Liver (tissue), 10 donors: Measurements from ENCODE around the gene EML3. TPM values are rescaled to one million over a fixed set of nuclear protein-coding genes. Genes with fewer than 3 reads are reported as not detected.

Source experiments
- DNase-seq: peaks from one replicate; pipeline ENCODE4 v3.0.0-alpha.2; 2017; ENCODE audit warnings: low spot score
- H3K27ac ChIP-seq, 2 donors: one replicate each; pipeline ENCODE4 v1.7.0; 2013; ENCODE audit warnings: inconsistent platforms in 2 of 2, low read length in 2 of 2, control low read depth in 1 of 2, low read depth in 1 of 2, mild to moderate bottlenecking in 1 of 2
- H3K27me3 ChIP-seq, 4 donors: one replicate each; pipeline versions ENCODE4 v1.6.1 to v1.7.0; 2013; ENCODE audit warnings: low read length in 3 of 4, inconsistent platforms in 1 of 4, mild to moderate bottlenecking in 1 of 4, moderate library complexity in 1 of 4; ENCODE audit not compliant: control insufficient read depth in 4 of 4, insufficient read depth in 4 of 4
- H3K36me3 ChIP-seq, 4 donors: one replicate each; pipeline versions ENCODE4 v1.6.1 to v1.7.0; 2013; ENCODE audit warnings: low read length in 3 of 4, mild to moderate bottlenecking in 3 of 4, low read depth in 1 of 4, moderate library complexity in 1 of 4; ENCODE audit not compliant: control insufficient read depth in 4 of 4, insufficient read depth in 3 of 4
- H3K4me1 ChIP-seq, 4 donors: one replicate each; pipeline versions ENCODE4 v1.6.1 to v1.7.0; 2013; ENCODE audit warnings: low read length in 3 of 4, mild to moderate bottlenecking in 3 of 4, moderate library complexity in 1 of 4; ENCODE audit not compliant: control insufficient read depth in 4 of 4, insufficient read depth in 4 of 4
- H3K4me3 ChIP-seq, 3 donors: one replicate each; pipeline versions ENCODE4 v1.6.1 to v1.7.0; 2013; ENCODE audit warnings: low read length in 3 of 3, control low read depth in 1 of 3, low read depth in 1 of 3, mild to moderate bottlenecking in 1 of 3
- H3K9ac ChIP-seq, 2 donors: one replicate each; pipeline ENCODE4 v1.7.0; 2013; ENCODE audit warnings: low read length in 2 of 2, mild to moderate bottlenecking in 2 of 2, moderate library complexity in 2 of 2, control low read depth in 1 of 2, low read depth in 1 of 2
- H3K9me3 ChIP-seq, 4 donors: one replicate each; pipeline versions ENCODE4 v1.6.1 to v1.7.0; 2013; ENCODE audit warnings: low read length in 3 of 4; ENCODE audit not compliant: control insufficient read depth in 4 of 4
- EGR1 ChIP-seq, 2 donors: IDR thresholded peaks; 2 replicates each; pipeline ENCODE4 v1.6.1; 2016 to 2018; ENCODE audit warnings: antibody characterized with exemption in 2 of 2, low read depth in 2 of 2
- FOXA1 ChIP-seq: IDR thresholded peaks from 2 replicates; pipeline ENCODE4 v1.6.1; 2016; ENCODE audit warnings: antibody characterized with exemption
- FOXA2 ChIP-seq: IDR thresholded peaks from 2 replicates; pipeline ENCODE4 v1.6.1; 2016; ENCODE audit warnings: antibody characterized with exemption
- HNF4A ChIP-seq, 2 donors: conservative IDR thresholded peaks; 2 replicates each; pipeline ENCODE4 v1.6.1; 2016; ENCODE audit warnings: antibody characterized with exemption in 2 of 2, mild to moderate bottlenecking in 2 of 2
- HNF4G ChIP-seq: IDR thresholded peaks from 2 replicates; pipeline ENCODE4 v1.6.1; 2016; ENCODE audit warnings: antibody characterized with exemption
- MAX ChIP-seq: IDR thresholded peaks from 2 replicates; pipeline ENCODE4 v1.6.1; 2016; ENCODE audit warnings: antibody characterized with exemption
- RAD21 ChIP-seq, 2 donors: IDR thresholded peaks; 2 replicates each; pipeline ENCODE4 v1.6.1; 2016; ENCODE audit warnings: antibody characterized with exemption in 2 of 2, mild to moderate bottlenecking in 2 of 2
- RXRA ChIP-seq, 2 donors: IDR thresholded peaks; 2 replicates each; pipeline ENCODE4 v1.6.1; 2017 to 2018; ENCODE audit warnings: antibody characterized with exemption in 2 of 2, mild to moderate bottlenecking in 1 of 2
- TAF1 ChIP-seq: conservative IDR thresholded peaks from 2 replicates; pipeline ENCODE4 v1.6.1; 2016; ENCODE audit warnings: antibody characterized with exemption, mild to moderate bottlenecking
- YY1 ChIP-seq: IDR thresholded peaks from 2 replicates; pipeline ENCODE4 v1.6.1; 2016; ENCODE audit warnings: antibody characterized with exemption, mild to moderate bottlenecking
- ZBTB33 ChIP-seq: IDR thresholded peaks from 2 replicates; pipeline ENCODE4 v1.6.1; 2016; ENCODE audit warnings: antibody characterized with exemption
- WGBS: extraction: QIAGEN DNeasy Blood & Tissue Kit; methylation state at CpG from one replicate; pipeline ENCODE4 v1.1.7; 2013; 5-methylcytosine and 5-hydroxymethylcytosine counted together
- polyA plus RNA-seq, 2 donors: library from polyadenylated mRNA; stranded (reverse) in 1 of 2; unstranded in 1 of 2; fragments of 200-250 nt in 1 of 2; fragments of >200 nt in 1 of 2; fragmentation: Nextera tagmentation in 1 of 2; extraction: Ambion mirVana in 1 of 2; gene quantifications; one replicate each; pipeline versions ENCODE4 v1.2.1 to v1.2.3, GENCODE V29; 2013 to 2015
- small RNA-seq: library from RNA; depleted of rRNA; stranded (forward); fragments of <200 nt; gene quantifications from one replicate; pipeline ENCODE3, GENCODE V24; 2014
- total RNA-seq, 2 donors: library from RNA; depleted of rRNA; stranded (reverse); fragments of >200 nt; gene quantifications; one replicate each; pipeline ENCODE4 v1.2.3, GENCODE V29; 2014
- donor health status: healthy.
- donor health status: healthy.
- donor health status: healthy.
- donor health status: healthy.
- donor health status: healthy.

The EML3 gene
- total and polyA plus RNA-seq, 4 donors: 6.0 to 19.3 (median 13.6) TPM

GRCh38 chr11:62553080-62553838 is 59.3 kb downstream of the EML3 start (continued):
- TF ChIP-seq ZBTB33: no peak
- TF ChIP-seq HNF4G: no peak
- TF ChIP-seq EGR1 (IDR thresholded peaks at IDR 0.05; ENCODE audit: low read depth in 2 of 2): no peak
- peak in 1 of 2 donors; percentile 60 for TF ChIP-seq HNF4A (conservative IDR thresholded peaks at IDR 0.05)
- TF ChIP-seq FOXA2: peak; percentile 16
- peak in 1 of 2 donors; percentile 7 for TF ChIP-seq RAD21 (IDR thresholded peaks at IDR 0.05)
- no peak for TF ChIP-seq TAF1

- no peak overlapping the region for H3K4me3 ChIP-seq
- peaks cover 12 to 75% (median 56%) of the 10 kb centered on the region in 4 donors for H3K4me1 ChIP-seq
- peak overlapping the region; percentile 83 to 84 for H3K27ac ChIP-seq
- H3K36me3 ChIP-seq: peaks cover 0 to 4% (median 0%) of the 10 kb centered on the region in 4 donors
- H3K9me3 ChIP-seq: no peaks in the 10 kb centered on the region
- no peak for DNase-seq
- H3K27me3 ChIP-seq: no peaks in the 10 kb centered on the region
- 44% methylated on average over 4 of the region's 4 CpGs for WGBS
- peak overlapping the region; percentile 47 to 68 for H3K9ac ChIP-seq
- TF ChIP-seq RAD21 (IDR thresholded peaks at IDR 0.05) (no peak), RXRA (IDR thresholded peaks at IDR 0.05) (no peak), MAX (no peak), TAF1 (no peak), HNF4A (conservative IDR thresholded peaks at IDR 0.05) (no peak), YY1 (no peak), FOXA1 (no peak), FOXA2 (no peak)
Observed at GRCh38 chr11:62552485-62553079, 60.0 kb downstream of the EML3 start.

Small RNA genes within 50 kb of the gene (small RNA-seq; reads per million reads assigned to genes)
- not detected for gene AP001458.1
- not detected for gene EEF1G
- gene MIR6747: 0.11 reads per million

Other genes starting within 250 kb of the EML3 start
- not detected for gene SCGB1A1, start 193.7 kb downstream of the EML3 start, total RNA-seq
- gene SCGB1A1, start 193.7 kb downstream of the EML3 start, polyA plus RNA-seq: not detected
- 100 to 1,000 TPM in 1 of 2 donors, 10 to 100 TPM in 1; 53.6 to 110 TPM for gene AHNAK, start 66.0 kb downstream of the EML3 start, total RNA-seq
- gene AHNAK, start 66.0 kb downstream of the EML3 start, polyA plus RNA-seq: 10 to 100 TPM; 22.6 to 22.7 TPM
- 100 to 1,000 TPM; 373 to 640 TPM for gene EEF1G, start 38.9 kb downstream of the EML3 start, total RNA-seq
- 100 to 1,000 TPM; 251 to 566 TPM for gene EEF1G, start 38.9 kb downstream of the EML3 start, polyA plus RNA-seq
- 10 to 100 TPM in 1 of 2 donors, 1 to 10 TPM in 1; 5.6 to 12.1 TPM for gene TUT1, start 21.3 kb downstream of the EML3 start, total RNA-seq
- 10 to 100 TPM; 15.2 to 15.8 TPM for gene TUT1, start 21.3 kb downstream of the EML3 start, polyA plus RNA-seq
- gene MTA2, start 10.9 kb downstream of the EML3 start, total RNA-seq: 10 to 100 TPM; 43.1 to 55.3 TPM
- gene MTA2, start 10.9 kb downstream of the EML3 start, polyA plus RNA-seq: 10 to 100 TPM in 1 of 2 donors, 1 to 10 TPM in 1; 4.4 to 21.4 TPM
- 1 to 10 TPM in 1 of 2 donors, under 1 TPM in 1; 0.84 to 1.3 TPM for gene ROM1, start 482 bp upstream of the EML3 start, total RNA-seq
- gene ROM1, start 482 bp upstream of the EML3 start, polyA plus RNA-seq: 1 to 10 TPM in 1 of 2 donors, under 1 TPM in 1; 0.86 to 3.9 TPM
- gene B3GAT3, start 9.2 kb upstream of the EML3 start, total RNA-seq: 10 to 100 TPM; 13.1 TPM
- 10 to 100 TPM; 22.5 to 29.2 TPM for gene B3GAT3, start 9.2 kb upstream of the EML3 start, polyA plus RNA-seq
- gene GANAB, start 33.8 kb upstream of the EML3 start, total RNA-seq: 100 to 1,000 TPM; 130 to 209 TPM
- gene GANAB, start 33.8 kb upstream of the EML3 start, polyA plus RNA-seq: 100 to 1,000 TPM in 1 of 2 donors, 10 to 100 TPM in 1; 45.2 to 166 TPM
- gene INTS5, start 40.5 kb upstream of the EML3 start, total RNA-seq: 10 to 100 TPM; 12.7 to 17.5 TPM
- 10 to 100 TPM in 1 of 2 donors, 1 to 10 TPM in 1; 6.5 to 14.6 TPM for gene INTS5, start 40.5 kb upstream of the EML3 start, polyA plus RNA-seq
- gene C11orf98, start 52.4 kb upstream of the EML3 start, total RNA-seq: 10 to 100 TPM; 16.5 to 17.7 TPM
- gene C11orf98, start 52.4 kb upstream of the EML3 start, polyA plus RNA-seq: 10 to 100 TPM; 43.8 to 49.9 TPM
- 1 to 10 TPM; 1.8 to 2.5 TPM for gene CSKMT, start 52.5 kb upstream of the EML3 start, total RNA-seq
- 1 to 10 TPM; 2.1 to 2.4 TPM for gene CSKMT, start 52.5 kb upstream of the EML3 start, polyA plus RNA-seq
- gene UQCC3, start 58.9 kb upstream of the EML3 start, total RNA-seq: 1 to 10 TPM; 2.9 to 6.3 TPM
- gene UQCC3, start 58.9 kb upstream of the EML3 start, polyA plus RNA-seq: 10 to 100 TPM in 1 of 2 donors, 1 to 10 TPM in 1; 7.0 to 12.2 TPM
- gene LBHD1, start 59.5 kb upstream of the EML3 start, total RNA-seq: 1 to 10 TPM; 3.5 to 4.4 TPM
- 1 to 10 TPM; 1.6 to 3.4 TPM for gene LBHD1, start 59.5 kb upstream of the EML3 start, polyA plus RNA-seq
- gene UBXN1, start 66.3 kb upstream of the EML3 start, total RNA-seq: 10 to 100 TPM; 31.4 to 45.5 TPM
- 10 to 100 TPM; 36.8 to 45.7 TPM for gene UBXN1, start 66.3 kb upstream of the EML3 start, polyA plus RNA-seq
- under 1 TPM in 1 of 2 donors, not detected in 1; 0.08 TPM for gene LRRN4CL, start 76.8 kb upstream of the EML3 start, total RNA-seq
- gene LRRN4CL, start 76.8 kb upstream of the EML3 start, polyA plus RNA-seq: under 1 TPM in 1 of 2 donors, not detected in 1; 0.06 TPM
- gene BSCL2, start 94.6 kb upstream of the EML3 start, total RNA-seq: 10 to 100 TPM; 15.1 to 23.0 TPM
- gene BSCL2, start 94.6 kb upstream of the EML3 start, polyA plus RNA-seq: 10 to 100 TPM; 34.5 to 40.0 TPM
- gene GNG3, start 94.9 kb upstream of the EML3 start, total RNA-seq: under 1 TPM in 1 of 2 donors, not detected in 1; 0.19 TPM
- gene GNG3, start 94.9 kb upstream of the EML3 start, polyA plus RNA-seq: not detected
- 10 to 100 TPM; 14.0 to 17.0 TPM for gene HNRNPUL2, start 114.7 kb upstream of the EML3 start, total RNA-seq
- gene HNRNPUL2, start 114.7 kb upstream of the EML3 start, polyA plus RNA-seq: 10 to 100 TPM in 1 of 2 donors, 1 to 10 TPM in 1; 1.3 to 12.0 TPM
- 10 to 100 TPM; 12.0 to 16.1 TPM for gene TTC9C, start 115.7 kb upstream of the EML3 start, total RNA-seq
- 10 to 100 TPM in 1 of 2 donors, 1 to 10 TPM in 1; 10.0 to 14.0 TPM for gene TTC9C, start 115.7 kb upstream of the EML3 start, polyA plus RNA-seq
- gene ZBTB3, start 141.4 kb upstream of the EML3 start, total RNA-seq: 1 to 10 TPM; 5.9 to 6.4 TPM
- gene ZBTB3, start 141.4 kb upstream of the EML3 start, polyA plus RNA-seq: 1 to 10 TPM; 1.5 to 2.6 TPM
- gene POLR2G, start 148.8 kb upstream of the EML3 start, total RNA-seq: 10 to 100 TPM; 21.9 to 29.0 TPM
- 10 to 100 TPM; 42.4 to 46.9 TPM for gene POLR2G, start 148.8 kb upstream of the EML3 start, polyA plus RNA-seq
- 10 to 100 TPM in 1 of 2 donors, 1 to 10 TPM in 1; 8.5 to 25.2 TPM for gene TAF6L, start 158.6 kb upstream of the EML3 start, total RNA-seq
- gene TAF6L, start 158.6 kb upstream of the EML3 start, polyA plus RNA-seq: 10 to 100 TPM in 1 of 2 donors, 1 to 10 TPM in 1; 5.8 to 12.8 TPM
- gene TMEM179B, start 174.6 kb upstream of the EML3 start, total RNA-seq: 10 to 100 TPM; 21.1 to 28.4 TPM
- 10 to 100 TPM; 37.0 to 81.4 TPM for gene TMEM179B, start 174.6 kb upstream of the EML3 start, polyA plus RNA-seq
- 10 to 100 TPM in 1 of 2 donors, 1 to 10 TPM in 1; 9.2 to 11.8 TPM for gene TMEM223, start 179.2 kb upstream of the EML3 start, total RNA-seq
- 10 to 100 TPM; 14.2 to 23.8 TPM for gene TMEM223, start 179.2 kb upstream of the EML3 start, polyA plus RNA-seq
- gene NXF1, start 192.7 kb upstream of the EML3 start, total RNA-seq: 10 to 100 TPM; 17.3 to 38.3 TPM
- 10 to 100 TPM; 30.3 to 35.1 TPM for gene NXF1, start 192.7 kb upstream of the EML3 start, polyA plus RNA-seq
- 10 to 100 TPM; 22.4 to 34.1 TPM for gene STX5, start 219.3 kb upstream of the EML3 start, total RNA-seq
- gene STX5, start 219.3 kb upstream of the EML3 start, polyA plus RNA-seq: 10 to 100 TPM; 13.6 to 29.8 TPM
- gene TEX54, start 220.1 kb upstream of the EML3 start, total RNA-seq: not detected
- 1 to 10 TPM in 1 of 2 donors, not detected in 1; 1.6 TPM for gene TEX54, start 220.1 kb upstream of the EML3 start, polyA plus RNA-seq
- 10 to 100 TPM; 17.1 to 21.5 TPM for gene WDR74, start 226.8 kb upstream of the EML3 start, total RNA-seq
- 10 to 100 TPM; 19.6 to 22.5 TPM for gene WDR74, start 226.8 kb upstream of the EML3 start, polyA plus RNA-seq